ENCODE data around the gene MMP25.

MMP25 gene

DNA sequence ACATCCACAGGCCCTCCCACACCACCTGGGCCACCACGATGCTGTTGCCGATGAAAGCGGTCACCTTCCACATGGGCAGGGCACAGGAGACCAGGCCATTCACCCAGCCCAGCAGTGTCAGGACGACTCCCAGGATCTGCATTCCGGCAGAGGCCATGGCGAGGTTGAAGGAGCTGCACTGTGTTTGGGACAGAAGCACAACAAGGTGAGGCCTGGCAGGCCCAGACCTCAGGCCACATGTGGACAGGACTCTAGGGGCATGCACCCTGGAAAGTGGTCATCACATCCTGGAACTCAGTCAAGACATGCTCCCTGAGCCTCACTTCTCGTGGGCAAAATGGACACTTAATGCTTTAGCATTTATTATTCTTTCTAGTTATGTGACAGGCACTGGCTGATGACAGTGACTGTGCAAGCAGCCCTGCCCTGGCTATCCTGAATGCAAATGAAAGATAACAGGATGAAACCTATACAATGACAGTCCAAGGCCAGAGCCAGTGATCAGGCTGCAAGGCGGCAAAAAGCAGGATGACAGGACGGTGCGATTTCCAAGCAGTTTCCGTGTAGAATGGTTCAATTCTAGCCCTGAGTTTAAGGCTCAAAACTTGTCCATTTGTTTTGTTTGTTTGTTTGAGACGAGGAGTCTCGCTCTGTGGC, 30.4 kb upstream of the MMP25 start:
- DNase-seq (ENCODE audit: low read depth in 4 of 4, low spot score in 1 of 4), result no peak

DNA sequence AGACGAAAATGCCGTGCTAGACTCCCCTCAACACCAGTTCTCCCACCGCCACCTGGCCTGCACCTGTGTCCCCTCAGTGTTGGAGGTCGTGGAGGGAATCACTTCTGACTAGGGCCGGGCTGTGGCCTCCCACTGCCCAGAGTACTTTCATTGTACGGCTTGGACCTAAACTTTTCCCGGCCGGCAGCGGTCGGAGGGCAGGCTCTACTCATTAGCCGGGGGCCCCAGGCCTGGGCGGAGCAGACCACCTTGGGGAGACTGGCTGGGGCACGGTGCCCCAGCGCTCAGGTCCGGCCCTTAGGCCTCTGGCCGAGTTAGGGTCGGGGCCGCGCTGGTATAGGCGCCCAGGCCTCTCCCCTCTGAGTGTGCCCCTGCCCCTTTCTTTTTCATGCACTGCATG, 29.0 kb upstream of the MMP25 start:
- no peak for DNase-seq (ENCODE audit: low read depth in 4 of 4, low spot score in 1 of 4)

DNA sequence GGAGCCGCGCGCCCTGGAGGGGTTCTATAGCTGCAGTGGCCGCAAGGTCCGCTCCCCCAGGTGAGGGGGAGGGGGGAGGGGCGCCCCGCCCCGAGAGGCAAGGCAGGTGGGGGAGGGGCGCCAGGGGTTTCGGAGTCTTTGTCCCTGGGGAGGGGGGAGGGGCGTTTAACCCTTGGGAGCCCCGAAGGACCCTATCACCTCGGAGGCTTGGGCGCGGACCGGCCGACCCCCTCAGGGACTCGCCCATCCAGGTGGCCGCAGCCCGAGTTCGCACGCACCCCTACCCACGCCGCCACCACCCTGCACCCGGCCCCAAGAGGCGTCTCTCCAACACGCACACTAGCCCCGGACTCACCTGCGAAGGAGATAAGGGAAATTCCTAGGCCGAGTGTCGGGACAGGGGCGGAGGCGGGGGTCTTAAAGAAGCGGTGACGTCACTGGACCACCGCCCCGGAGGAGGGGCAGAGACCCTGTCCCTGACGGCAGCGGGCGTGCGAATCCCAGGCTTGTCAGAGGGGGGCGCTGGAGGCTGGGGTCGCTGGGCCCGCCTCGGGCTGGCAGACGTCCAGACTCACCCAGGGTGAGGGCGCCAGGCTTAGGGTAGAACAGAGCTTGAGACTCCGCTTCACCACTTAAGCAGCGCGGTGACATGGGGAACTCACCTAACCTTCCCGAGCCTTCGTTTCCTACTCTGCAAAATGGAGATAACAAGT, 28.4 kb upstream of the MMP25 start, which contains the start of gene CLDN6:
Gene CLDN6 (minus strand): TSS at position 390 of the 713 bp plus-strand sequence. CDS start 2,162 bp downstream, outside the sequence.
- DNase-seq (ENCODE audit: low read depth in 4 of 4, low spot score in 1 of 4), result no peak

DNA sequence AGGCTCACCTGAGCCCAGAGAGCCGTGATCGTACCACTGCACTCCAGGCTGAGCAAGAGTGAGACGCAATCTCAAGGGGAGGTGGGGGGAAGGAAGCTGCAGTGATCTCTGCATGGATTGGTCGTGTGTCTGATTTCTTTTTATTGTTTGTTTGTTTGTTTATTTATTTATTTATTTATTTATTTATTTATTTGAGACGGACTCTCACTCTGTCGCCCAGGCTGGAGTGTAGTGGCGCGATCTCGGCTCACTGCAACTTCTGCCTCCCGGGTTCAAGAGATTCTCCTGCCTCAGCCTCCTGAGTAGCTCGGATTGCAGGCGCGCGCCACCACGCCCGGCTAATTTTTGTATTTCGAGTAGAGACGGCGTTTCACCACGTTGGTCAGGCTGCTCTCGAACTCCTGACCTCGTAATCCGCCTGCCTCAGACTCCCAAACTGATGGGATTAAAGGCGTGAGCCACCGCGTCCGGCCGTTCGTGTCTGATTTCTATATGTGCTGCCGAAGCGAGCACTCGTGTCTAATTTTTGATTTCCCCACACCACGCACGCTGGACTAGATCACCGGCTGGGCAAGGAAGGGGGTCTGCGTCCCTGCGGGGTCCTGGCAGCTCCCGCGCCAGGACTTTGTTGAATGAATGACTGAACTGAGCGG, 26.6 kb upstream of the MMP25 start:
- DNase-seq (ENCODE audit: low read depth in 4 of 4, low spot score in 1 of 4), result no peak

DNA sequence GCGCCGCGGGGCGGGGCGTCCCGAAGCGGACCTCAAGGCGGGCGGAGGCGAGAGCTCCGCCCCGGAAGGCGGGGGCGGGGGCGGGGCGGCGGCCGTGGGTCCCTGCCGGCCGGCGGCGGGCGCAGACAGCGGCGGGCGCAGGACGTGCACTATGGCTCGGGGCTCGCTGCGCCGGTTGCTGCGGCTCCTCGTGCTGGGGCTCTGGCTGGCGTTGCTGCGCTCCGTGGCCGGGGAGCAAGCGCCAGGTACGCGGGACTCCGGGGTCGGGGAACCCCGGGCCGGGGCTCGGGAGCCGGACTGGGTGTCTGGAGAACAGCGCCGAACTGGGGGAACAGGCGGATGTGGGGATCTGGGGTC, 26.1 kb upstream of the MMP25 start, which contains the start of gene TNFRSF12A:
Gene TNFRSF12A (plus strand): TSS at position 122 of the 357 bp plus-strand sequence. CDS start 30 bp downstream, at position 152.
- DNase-seq (ENCODE audit: low read depth in 4 of 4, low spot score in 1 of 4), result peak in 2 of 4 experiments; percentile 45 to 65

DNA sequence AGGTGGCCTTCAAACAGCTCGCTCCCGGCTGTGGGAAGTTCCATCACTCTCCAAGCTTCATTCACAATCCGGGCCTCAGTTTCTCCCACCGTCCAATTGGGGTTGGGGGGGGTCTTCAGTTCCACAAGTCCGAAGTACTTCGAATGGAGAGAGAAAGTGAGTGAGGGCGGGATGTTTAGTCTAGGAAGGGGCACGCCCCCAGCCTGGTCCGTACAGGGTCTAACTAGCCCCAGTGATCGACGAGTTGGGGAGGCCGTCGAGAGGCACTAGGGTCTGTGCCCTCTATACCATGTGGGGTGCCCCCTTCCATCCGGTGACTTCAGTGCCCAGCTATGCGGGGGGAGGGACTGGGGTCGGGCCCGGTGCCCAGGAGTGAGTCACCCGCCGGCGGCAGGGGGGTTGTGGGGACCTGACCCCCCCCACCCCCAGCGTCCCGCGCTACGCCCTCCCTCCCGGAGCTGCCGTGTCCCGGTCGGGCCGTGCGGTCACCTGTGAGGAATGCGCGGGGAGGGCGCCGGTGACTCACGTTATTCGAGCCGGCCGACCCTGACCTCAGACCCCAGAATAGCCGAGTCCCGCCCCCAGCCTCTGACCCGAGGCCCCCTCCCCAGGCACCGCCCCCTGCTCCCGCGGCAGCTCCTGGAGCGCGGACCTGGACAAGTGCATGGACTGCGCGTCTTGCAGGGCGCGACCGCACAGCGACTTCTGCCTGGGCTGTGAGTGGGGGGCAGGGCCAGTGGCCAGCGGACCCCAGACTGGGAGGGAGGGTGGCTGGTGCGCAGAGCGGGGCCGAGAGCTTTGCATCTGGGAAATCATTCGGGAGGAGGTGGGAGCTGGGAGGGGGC, 25.5 kb upstream of the MMP25 start:
- DNase-seq (ENCODE audit: low read depth in 4 of 4, low spot score in 1 of 4), result peak in 2 of 4 experiments; percentile 29 to 43

DNA sequence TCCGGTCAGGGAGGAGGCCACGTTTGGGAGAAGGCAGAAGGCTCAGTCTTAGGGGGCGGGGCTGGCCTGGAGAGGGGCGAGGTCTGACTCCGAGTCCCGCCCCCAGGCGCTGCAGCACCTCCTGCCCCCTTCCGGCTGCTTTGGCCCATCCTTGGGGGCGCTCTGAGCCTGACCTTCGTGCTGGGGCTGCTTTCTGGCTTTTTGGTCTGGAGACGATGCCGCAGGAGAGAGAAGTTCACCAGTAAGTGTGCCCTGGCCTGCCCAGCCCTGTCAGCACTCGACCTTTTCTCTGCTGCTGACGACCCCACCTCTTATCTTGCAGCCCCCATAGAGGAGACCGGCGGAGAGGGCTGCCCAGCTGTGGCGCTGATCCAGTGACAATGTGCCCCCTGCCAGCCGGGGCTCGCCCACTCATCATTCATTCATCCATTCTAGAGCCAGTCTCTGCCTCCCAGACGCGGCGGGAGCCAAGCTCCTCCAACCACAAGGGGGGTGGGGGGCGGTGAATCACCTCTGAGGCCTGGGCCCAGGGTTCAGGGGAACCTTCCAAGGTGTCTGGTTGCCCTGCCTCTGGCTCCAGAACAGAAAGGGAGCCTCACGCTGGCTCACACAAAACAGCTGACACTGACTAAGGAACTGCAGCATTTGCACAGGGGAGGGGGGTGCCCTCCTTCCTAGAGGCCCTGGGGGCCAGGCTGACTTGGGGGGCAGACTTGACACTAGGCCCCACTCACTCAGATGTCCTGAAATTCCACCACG, 24.7 kb upstream of the MMP25 start:
- peak in 3 of 4 experiments; percentile 54 to 91 (median 77) for DNase-seq (ENCODE audit: low read depth in 4 of 4, low spot score in 1 of 4)

DNA sequence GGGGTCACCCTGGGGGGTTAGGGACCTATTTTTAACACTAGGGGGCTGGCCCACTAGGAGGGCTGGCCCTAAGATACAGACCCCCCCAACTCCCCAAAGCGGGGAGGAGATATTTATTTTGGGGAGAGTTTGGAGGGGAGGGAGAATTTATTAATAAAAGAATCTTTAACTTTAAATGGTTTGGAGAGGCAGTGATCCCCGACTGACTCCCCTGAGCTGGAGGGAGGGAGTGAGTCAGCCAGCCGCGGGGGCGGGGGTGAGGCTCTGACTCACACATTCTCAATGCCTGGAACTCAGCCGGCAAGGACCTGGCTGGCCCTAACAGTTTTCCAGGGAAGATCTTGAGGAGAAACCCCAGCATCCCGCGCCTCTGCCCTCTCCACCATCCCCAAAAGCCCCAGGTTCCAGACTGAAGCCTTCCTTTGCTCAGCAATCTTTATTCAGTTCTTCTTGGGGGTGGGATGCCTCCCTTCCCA, 24.1 kb upstream of the MMP25 start:
- peak; percentile 74 to 88 (median 83) for DNase-seq (ENCODE audit: low read depth in 4 of 4, low spot score in 1 of 4)

DNA sequence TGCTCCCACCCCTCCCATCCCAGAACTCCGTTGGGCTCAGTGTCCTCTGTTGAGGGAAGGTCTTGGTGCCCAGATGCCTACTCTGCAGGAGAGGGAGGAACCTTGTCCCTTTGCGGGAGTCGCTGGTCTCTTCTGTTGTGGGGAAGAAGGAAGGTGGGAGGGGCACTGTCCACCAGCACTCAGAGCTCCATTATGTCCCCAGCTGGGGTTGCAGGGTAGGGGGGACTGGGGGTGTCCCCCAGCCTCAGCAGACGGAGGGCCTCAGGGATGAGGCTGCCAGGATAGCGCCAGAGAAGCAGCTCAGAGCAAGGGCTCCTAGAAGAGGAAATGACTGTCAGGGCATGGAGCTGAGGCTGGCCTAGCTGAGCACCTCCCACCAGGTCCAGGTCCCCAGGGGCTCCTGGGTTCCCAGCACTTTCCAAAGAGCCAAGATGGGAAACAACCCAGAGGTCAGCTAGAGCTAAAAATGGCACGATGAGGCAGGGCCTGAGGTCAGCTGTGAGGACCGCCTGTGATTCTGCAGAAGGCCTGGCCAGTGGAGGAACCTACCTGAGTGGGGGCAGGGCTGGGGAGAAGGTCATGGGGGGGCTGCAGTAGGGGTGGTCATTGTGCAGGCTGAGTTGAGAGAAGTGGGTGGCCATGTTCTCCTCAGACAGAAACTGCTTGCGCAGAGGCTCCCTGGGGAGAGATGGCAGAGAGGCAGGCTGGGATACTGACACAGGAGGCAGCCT, 23.5 kb upstream of the MMP25 start:
- no peak for DNase-seq (ENCODE audit: low read depth in 4 of 4, low spot score in 1 of 4)

DNA sequence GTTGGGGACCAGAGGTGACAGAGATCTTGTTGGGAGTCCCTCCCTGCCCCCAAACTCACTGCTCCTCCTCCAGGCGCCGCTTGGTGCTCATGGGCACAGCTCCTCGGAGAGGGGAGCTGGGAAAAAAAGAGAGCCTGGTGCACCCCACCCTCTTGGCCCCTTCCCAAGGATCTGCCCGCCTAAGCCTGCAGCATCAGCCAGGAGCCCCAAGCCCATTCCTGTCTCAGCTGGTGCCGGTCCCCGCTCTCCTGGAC, 23.0 kb upstream of the MMP25 start:
- DNase-seq (ENCODE audit: low read depth in 4 of 4, low spot score in 1 of 4), result no peak

DNA sequence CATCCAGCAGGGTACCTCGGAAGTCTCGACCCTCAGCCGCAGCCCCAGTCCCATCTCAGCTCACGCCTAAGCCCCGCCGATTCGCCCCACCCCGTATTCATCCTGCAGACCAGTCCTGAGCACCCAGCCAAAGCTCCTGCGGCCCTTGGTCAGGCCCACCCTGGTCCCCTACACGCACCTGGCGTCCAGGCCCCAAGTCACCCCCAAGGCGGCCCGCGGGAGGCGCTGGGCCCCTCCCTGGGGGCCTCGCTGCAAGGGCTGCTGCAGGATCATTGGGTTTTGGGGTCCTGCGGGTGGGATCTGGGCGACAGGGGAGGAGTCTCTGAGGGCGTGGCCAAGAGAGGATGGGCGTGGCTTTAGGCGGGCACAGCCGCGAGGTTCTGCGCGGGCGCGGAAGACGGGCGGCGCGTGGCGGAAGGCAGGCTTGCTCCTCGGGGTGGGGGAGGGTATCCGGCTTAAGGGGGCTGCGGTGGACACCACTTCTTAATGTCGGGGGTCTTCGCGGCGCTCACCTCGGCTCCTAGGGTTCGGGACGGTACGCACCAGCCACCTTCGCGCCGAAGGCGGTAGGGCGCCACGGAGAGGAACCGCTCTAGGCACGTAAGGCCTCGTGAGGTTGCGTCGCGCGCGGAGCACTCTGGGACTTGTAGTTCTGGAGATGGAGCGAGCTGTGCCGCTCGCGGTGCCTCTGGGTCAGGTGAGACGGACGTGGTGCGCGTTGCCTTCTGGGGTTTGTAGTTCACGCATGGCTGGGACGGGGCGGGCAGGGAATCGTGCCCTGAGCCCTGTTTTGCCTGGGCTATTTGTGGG, 22.5 kb upstream of the MMP25 start, which contains the start of the genes HCFC1R1 and THOC6:
Gene HCFC1R1 (minus strand): TSS at position 274 of the 810 bp plus-strand sequence. CDS start 1 bp downstream, at position 273.
Gene THOC6 (plus strand): TSS at position 367 of the 810 bp plus-strand sequence. CDS start 292 bp downstream, at position 659.
- peak; percentile 91 to 93 (median 92) for DNase-seq (ENCODE audit: low read depth in 4 of 4, low spot score in 1 of 4)

DNA sequence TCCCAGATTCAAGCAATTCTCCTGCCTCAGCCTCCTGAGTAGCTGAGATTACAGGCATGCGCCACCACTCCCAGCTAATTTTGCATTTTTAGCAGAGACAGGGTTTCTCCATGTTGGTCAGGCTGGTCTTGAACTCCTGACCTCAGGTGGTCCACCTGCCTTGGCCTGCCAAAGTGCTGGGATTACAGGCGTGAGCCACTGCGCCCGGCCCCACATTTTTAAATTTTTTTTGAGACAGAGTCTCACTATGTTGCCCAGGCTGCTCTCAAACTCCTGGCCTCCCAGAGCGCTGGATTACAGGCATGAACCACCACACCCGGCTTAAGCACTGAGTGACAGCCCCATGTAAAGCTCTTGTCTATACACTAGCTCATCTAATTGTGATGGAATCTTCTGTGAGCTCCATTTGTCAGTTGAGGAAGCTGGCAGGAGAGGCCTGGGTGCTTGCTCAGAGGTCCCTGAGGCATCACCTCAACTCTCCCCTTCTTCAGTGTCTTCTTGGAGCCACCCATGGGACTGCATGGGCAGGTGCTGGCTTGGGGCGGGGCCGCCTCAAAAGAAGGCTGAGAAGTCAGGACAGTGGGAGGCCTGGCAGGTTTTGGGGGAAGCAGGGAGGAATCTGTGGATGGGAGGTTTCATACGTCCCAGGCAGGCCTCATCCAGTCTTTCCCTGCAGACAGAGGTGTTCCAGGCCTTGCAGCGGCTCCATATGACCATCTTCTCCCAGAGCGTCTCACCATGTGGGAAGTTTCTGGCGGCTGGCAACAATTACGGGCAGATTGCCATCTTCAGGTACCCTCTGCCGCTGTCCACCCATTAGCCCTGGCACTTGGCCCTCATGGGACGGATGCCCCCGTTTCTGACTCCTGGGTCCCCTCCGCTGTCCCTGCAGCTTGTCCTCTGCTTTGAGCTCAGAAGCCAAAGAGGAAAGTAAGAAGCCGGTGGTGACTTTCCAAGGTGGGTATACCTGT, 21.0 kb upstream of the MMP25 start:
- no peak for DNase-seq (ENCODE audit: low read depth in 4 of 4, low spot score in 1 of 4)

DNA sequence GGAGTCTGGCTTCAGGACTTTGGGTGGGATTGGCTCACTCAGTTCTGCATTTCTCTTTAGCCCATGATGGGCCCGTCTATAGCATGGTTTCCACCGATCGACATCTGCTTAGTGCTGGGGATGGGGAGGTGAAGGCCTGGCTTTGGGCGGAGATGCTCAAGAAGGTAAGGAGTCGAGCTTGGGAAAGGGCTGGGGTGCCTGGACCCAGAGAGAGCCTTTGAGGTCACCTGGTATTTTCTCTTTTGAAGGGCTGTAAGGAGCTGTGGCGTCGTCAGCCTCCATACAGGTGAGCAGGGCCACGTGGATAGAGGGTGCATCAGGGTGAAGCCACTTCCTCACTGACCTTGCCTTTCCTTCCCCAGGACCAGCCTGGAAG, 20.4 kb upstream of the MMP25 start:
- no peak for DNase-seq (ENCODE audit: low read depth in 4 of 4, low spot score in 1 of 4)

DNA sequence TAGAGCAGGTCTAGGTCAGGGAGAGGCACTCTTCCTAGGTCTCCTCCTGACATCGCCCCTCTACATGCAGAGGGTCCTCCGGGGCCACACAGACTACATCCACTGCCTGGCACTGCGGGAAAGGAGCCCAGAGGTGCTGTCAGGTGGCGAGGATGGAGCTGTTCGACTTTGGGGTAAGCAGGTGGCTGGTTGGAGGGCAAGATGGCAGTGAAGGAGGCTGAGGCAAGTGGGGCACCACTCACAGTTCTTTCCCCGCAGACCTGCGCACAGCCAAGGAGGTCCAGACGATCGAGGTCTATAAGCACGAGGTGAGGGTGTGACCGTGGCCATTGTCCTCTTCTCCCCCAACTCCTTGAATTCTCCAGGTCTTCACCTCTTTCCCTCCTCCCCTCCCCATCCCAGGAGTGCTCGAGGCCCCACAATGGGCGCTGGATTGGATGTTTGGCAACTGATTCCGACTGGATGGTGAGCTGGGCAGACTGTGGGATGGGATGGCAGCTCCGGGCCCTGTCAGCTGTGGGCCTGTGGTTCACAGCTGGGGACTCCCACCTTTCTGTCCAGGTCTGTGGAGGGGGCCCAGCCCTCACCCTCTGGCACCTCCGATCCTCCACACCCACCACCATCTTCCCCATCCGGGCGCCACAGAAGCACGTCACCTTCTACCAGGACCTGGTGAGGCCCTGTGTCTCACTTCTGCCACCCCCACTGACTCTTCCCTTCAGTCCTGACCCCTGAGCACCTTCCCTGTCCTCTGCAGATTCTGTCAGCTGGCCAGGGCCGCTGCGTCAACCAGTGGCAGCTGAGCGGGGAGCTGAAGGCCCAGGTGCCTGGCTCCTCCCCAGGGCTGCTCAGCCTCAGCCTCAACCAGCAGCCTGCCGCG, 19.5 kb upstream of the MMP25 start:
- DNase-seq (ENCODE audit: low read depth in 4 of 4, low spot score in 1 of 4), result no peak

DNA sequence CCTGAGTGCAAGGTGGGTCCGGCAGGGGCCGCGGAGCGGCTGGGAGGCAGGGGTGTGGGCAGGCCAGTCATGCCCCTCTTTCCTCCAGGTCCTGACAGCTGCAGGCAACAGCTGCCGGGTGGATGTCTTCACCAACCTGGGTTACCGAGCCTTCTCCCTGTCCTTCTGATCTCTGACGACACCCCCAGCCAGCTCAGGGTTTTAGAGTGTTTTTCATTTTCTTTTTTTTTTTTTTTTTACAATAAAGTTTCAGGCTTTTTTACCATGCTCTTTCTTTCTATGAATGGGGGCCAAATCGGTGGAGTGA, 18.9 kb upstream of the MMP25 start:
- DNase-seq (ENCODE audit: low read depth in 4 of 4, low spot score in 1 of 4), result no peak

DNA sequence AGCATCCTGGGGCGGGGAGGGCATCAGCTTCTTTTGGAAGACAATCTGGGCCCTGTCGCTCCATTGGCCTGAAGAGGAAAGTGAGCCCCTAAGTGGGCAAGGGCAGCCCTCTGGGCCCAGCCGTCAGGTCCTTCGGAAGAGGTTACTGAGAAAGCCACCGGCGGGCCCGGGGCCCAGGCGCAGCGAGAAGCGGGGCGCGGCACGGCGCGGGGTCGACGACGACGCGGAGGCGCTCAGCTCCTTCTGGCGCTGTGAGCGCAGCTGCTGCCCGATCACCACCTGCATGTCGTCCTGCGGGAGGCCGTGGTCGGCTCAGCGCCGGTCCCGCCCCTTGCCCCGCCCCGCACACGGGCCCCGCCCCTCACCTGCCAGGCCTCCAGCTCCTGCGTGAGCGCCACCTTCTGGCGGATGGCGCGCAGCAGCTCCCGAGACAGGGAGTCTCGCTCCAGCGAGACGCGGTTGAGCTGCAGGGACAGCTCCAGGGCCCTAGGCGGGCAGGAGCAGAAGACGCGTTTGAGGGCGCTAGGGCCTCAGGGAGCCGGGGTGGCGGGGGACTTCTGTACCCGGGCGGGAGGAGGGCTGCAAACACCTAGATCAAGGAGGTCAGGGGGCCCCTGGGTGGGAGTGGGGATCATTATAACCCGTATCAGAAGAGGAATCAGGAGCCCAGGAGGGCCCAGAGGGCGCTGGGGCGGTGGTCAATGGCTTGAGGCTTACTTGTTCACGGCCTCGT, 18.2 kb upstream of the MMP25 start:
- DNase-seq (ENCODE audit: low read depth in 4 of 4, low spot score in 1 of 4), result peak; percentile 79 to 91 (median 84)

Data from stimulated activated CD4-positive, alpha-beta T cell treated with anti-CD3 and anti-CD28 coated beads, Interleukin-1b, Interleukin-23, amount 100 ng/mL, for 24 hours (primary cell).